Colonic mucosa (tissue), 4 donors: ENCODE data around the gene SPOCK2. TPM values are rescaled to one million over a fixed set of nuclear protein-coding genes. Genes with fewer than 3 reads are reported as not detected.
A peak's percentile ranks its signal among the peaks of the same experiment; 100 is the strongest.

ENCODE experiments used
- DNase-seq: peaks from one replicate; pipeline ENCODE4 v3.0.0-alpha.2; 2020
- H3K27ac ChIP-seq: fragments of 200-600 bp; one replicate; pipeline ENCODE4 v1.8.0; 2021
- H3K27me3 ChIP-seq: fragments of 200-600 bp; one replicate; pipeline ENCODE4 v1.8.0; 2021
- H3K36me3 ChIP-seq: fragments of 200-600 bp; one replicate; pipeline ENCODE4 v1.8.0; 2021
- H3K4me1 ChIP-seq: fragments of 200-600 bp; one replicate; pipeline ENCODE4 v1.8.0; 2021; ENCODE audit warnings: mild to moderate bottlenecking
- H3K4me3 ChIP-seq: fragments of 200-600 bp; one replicate; pipeline ENCODE4 v1.8.0; 2021
- H3K9ac ChIP-seq, 2 donors: one replicate each; pipeline ENCODE4 v1.7.0; 2013; ENCODE audit warnings: control low read depth in 2 of 2, low read depth in 2 of 2, low read length in 2 of 2
- H3K9me3 ChIP-seq: fragments of 200-600 bp; one replicate; pipeline ENCODE4 v1.8.0; 2021
- intact Hi-C: fragments of 100-400 bp; cut with DNase I; formaldehyde crosslinking; loops from one replicate; pipeline ENCODE4 v1.14.1; 2022
- total RNA-seq, 2 donors: library from RNA; stranded (reverse); fragmentation: NEBNext Ultra II Directional in 1 of 2; extraction: Animal tissue kit (Norgen Biotek cat#: 25700) in 1 of 2; gene quantifications; one replicate each; pipeline ENCODE4 v1.2.1, GENCODE V29; 2021
- TF ChIP-seq, protein P1 (sequence below): fragments of 200-600 bp; IDR thresholded peaks from one replicate; pipeline ENCODE4 v1.8.0; 2022; ENCODE audit warnings: antibody characterized with exemption, mild to moderate bottlenecking
- donor health status: healthy.
- donor health status: DM: no; HTN: no; CAD: no.
- donor health status: DM: no; HTN: no; CAD: no.

SPOCK2 gene
- total RNA-seq, 2 donors from 2014 or later = 4.7 to 6.5 TPM

DNA sequence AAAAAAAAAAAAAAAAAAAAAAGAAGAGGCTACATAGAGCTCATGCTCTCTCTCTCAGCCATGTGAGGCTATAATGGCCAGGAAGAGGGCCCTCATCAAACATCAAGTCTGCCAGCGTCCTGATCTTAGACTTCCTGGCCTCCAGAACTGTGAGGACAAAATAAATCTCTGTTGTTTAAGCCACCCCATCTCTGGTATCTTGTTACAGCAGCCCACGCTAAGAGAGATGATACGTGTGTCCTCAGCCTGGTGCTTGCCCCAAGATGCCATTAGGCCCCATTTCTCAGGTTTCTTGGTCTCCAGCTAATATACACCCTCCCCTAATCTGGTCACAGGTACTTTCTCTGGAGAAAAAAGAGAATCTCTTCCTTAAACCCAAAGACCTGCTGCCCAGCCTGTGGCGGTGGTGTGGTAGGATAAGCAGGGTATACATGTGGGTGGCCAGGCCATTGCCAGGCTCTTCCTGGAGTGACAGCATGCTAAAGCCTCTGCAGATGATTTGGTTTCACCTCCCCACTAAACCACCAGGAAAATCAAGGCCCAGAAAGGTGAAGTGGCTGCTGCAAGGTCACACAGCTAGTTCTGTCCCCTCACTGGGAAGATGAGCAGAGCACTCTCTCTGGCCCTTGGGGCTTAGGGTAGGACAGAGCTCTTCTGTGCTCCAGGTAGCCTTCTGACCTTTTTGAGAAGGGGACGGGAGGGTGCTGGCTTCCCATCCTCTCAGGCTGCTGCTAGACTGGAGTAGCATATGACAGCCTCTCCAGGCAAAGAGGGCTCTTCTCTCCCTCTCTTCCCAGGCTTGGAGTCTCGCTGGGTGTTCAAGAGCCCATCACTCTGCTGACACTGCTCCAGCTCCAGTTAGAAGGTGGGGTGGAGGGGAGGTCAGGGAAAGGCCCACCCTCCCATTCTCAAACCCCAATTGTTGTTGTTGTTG lies 5.2 kb downstream of the SPOCK2 start:
- no peaks in the 10 kb centered on the region for H3K9me3 ChIP-seq
- no peaks in the 10 kb centered on the region for H3K36me3 ChIP-seq
- intact Hi-C loops = no loop called here
- no peak for DNase-seq
- peaks cover 5% of the 10 kb centered on the region for H3K4me1 ChIP-seq
- no peak overlapping the region for H3K4me3 ChIP-seq
- no peak overlapping the region for H3K9ac ChIP-seq
- H3K27ac ChIP-seq = no peak overlapping the region
- peaks cover 14% of the 10 kb centered on the region for H3K27me3 ChIP-seq
- TF ChIP-seq, protein P1, sequence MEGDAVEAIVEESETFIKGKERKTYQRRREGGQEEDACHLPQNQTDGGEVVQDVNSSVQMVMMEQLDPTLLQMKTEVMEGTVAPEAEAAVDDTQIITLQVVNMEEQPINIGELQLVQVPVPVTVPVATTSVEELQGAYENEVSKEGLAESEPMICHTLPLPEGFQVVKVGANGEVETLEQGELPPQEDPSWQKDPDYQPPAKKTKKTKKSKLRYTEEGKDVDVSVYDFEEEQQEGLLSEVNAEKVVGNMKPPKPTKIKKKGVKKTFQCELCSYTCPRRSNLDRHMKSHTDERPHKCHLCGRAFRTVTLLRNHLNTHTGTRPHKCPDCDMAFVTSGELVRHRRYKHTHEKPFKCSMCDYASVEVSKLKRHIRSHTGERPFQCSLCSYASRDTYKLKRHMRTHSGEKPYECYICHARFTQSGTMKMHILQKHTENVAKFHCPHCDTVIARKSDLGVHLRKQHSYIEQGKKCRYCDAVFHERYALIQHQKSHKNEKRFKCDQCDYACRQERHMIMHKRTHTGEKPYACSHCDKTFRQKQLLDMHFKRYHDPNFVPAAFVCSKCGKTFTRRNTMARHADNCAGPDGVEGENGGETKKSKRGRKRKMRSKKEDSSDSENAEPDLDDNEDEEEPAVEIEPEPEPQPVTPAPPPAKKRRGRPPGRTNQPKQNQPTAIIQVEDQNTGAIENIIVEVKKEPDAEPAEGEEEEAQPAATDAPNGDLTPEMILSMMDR = no peak

DNA sequence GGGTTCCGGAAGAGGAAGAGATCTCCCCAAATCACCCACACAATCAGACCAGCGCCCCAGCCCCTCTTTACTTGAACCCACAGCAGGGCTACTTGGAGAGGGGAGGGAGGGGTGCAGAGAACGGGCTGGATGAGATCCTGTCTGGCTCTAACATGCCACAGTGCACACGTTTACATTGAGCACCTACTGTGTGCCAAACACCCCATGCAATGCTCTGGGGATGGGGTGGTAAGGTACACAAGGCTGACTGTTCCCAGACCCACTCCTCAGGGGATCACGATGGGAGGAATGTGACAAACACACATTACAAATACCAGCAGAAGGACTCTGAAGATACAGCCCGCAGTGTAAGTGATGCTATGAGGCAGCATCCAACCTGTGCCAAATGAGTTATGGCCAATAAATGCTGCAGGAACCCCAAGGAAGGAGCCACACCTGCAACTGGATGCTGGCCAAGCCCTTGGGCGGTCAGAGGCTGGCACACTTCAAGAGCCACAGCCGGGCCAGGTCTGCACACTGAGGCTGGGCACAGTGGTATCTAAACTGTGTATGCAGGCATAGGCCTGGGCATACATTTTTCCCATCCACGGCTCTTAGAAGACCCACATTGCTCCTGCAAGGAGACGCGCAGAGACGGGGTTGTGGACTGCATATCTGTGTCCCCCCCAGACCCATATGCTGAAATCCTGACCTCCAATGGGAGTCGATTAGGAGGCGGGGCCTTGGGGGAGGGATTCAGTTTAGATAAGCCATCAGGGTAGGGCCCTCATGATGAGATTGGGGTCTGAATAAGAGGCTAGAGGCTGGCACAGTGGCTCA lies 6.4 kb downstream of the SPOCK2 start:
- H3K36me3 ChIP-seq = no peaks in the 10 kb centered on the region
- TF ChIP-seq, protein P1 = no peak
- intact Hi-C loops = no loop called here
- H3K4me1 ChIP-seq = no peaks in the 10 kb centered on the region
- H3K27ac ChIP-seq = no peak overlapping the region
- no peaks in the 10 kb centered on the region for H3K9me3 ChIP-seq
- no peak overlapping the region for H3K9ac ChIP-seq
- peak; percentile 56 for DNase-seq
- no peak overlapping the region for H3K4me3 ChIP-seq
- H3K27me3 ChIP-seq = peaks cover 3% of the 10 kb centered on the region

DNA sequence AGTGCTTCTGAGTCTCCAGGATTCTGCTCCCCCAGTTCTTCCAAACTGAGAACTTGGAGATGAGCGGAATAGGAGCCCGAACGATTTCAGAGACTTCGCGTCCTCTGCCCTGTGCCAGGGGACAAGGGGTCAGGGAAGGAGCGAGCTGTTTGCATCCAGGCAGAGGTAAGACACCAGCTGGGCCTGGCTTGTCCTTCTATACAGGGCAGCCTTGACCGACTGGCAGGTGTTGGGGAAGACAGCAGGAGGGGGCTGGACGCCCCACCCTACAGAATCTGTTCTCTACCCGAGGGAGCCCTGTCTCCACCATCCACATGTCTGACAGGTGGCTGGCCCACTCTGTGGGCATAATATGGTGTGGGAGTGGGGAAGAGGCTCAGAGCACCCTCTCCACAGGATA lies 7.1 kb downstream of the SPOCK2 start:
- DNase-seq = no peak
- Histone ChIP-seq H3K4me1 (no peaks in the 10 kb centered on the region), H3K36me3 (no peaks in the 10 kb centered on the region), H3K4me3 (no peak overlapping the region), H3K9me3 (no peaks in the 10 kb centered on the region), H3K27ac (no peak overlapping the region), H3K9ac (no peak overlapping the region), H3K27me3 (no peaks in the 10 kb centered on the region)
- TF ChIP-seq, protein P1 = no peak
- intact Hi-C loops = no loop called here

DNA sequence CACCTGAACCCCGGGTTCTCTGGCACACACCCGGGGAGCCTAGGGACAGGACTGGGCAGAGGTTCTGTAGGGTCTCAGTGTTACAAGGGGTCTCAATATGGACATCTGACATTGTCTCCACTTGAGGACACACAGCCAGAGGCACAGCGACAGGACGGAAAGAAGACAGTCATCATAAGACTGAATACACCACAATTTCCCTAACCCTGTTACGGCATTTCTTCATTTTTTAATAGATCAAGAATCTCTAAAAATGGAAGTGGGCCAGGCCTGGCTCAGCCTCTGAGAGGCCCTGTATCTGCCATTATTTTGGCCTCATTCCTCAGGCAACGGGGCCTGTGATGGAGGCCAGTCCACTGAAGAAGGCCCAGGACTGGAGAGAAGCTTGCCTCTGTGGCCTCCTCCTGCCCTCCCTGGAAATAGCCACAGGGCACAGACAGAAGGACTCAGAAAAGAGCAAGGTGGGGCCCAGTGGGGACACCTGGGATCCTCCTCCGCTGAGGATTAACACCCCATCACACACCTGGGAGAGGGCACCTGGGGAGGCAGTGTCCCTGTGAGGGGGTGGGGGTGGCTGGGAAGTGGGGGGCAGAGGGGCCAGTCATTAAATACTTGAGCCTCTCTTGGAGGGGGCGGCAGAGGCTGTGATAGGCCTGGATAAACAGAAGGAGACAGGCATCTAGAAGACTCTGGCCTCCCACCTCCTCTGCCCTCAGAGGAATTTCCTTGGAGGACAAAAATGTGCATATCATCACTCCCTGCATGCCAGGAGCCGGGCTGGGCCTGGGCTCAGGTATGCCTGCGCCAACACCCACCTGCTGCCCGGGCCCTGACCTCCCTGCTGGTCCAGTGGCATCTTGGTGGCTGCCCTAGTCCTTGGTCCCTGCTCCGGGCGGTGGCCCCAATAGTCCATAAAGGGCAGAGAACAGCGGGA lies 8.0 kb downstream of the SPOCK2 start:
- DNase-seq = no peak
- Histone ChIP-seq H3K4me1 (no peaks in the 10 kb centered on the region), H3K9me3 (no peaks in the 10 kb centered on the region), H3K9ac (no peak overlapping the region), H3K36me3 (no peaks in the 10 kb centered on the region), H3K4me3 (no peak overlapping the region), H3K27me3 (no peaks in the 10 kb centered on the region), H3K27ac (no peak overlapping the region)
- intact Hi-C loops = no loop called here
- TF ChIP-seq, protein P1 = no peak

DNA sequence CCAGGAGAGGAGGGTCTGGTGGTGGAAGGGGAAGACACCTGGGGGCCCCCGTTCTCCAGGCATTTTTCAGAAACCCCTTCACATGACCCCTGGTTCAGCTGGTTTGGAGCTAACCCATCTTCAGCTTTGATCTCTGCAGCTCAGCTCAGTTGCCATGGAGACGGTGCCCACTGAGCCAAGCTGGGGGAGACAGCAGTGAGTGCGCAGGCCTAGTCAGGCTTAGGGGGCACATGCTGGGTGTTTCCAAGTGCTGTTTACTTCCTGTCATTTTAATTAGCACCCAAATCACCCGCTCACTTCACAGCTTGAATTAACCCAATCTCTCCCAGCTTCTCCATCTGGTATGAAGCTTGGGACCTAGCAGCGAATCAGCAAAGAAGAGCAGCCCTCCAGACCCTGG lies 9.0 kb downstream of the SPOCK2 start:
- intact Hi-C loops = no loop called here
- Histone ChIP-seq H3K4me3 (no peak overlapping the region), H3K9me3 (no peaks in the 10 kb centered on the region), H3K4me1 (no peaks in the 10 kb centered on the region), H3K27ac (no peak overlapping the region), H3K27me3 (no peaks in the 10 kb centered on the region), H3K9ac (no peak overlapping the region), H3K36me3 (no peaks in the 10 kb centered on the region)
- TF ChIP-seq, protein P1 = no peak
- DNase-seq = no peak
